Adrenal gland (tissue), 12 donors: Measurements from ENCODE around the gene RYR3. TPM values are rescaled to one million over a fixed set of nuclear protein-coding genes. Genes with fewer than 3 reads are reported as not detected.

Experiments
- DNase-seq, 7 donors: peaks; one replicate each; pipeline ENCODE4 v3.0.0-alpha.2; 2019 to 2020
- H3K27ac ChIP-seq, 5 donors: fragments of 200-600 bp; sonication (generic) in 4 of 5; 1 replicate in 3 of 5; 2 replicates in 2 of 5; pipeline versions ENCODE4 v1.5.1 to v1.8.0; 2016 to 2020; ENCODE audit warnings: mild to moderate bottlenecking in 1 of 5
- H3K27me3 ChIP-seq: fragments of 200-600 bp; 2 replicates; pipeline ENCODE4 v1.8.0; 2021
- H3K36me3 ChIP-seq, 2 donors: fragments of 200-600 bp; replicated peaks in 1 of 2; 1 replicate in 1 of 2; 2 replicates in 1 of 2; pipeline versions ENCODE4 v1.5.1 to v1.8.0; 2018 to 2022
- H3K4me1 ChIP-seq, 2 donors: fragments of 200-600 bp; replicated peaks in 1 of 2; 1 replicate in 1 of 2; 2 replicates in 1 of 2; pipeline versions ENCODE4 v1.5.1 to v1.8.0; 2018 to 2021
- H3K4me3 ChIP-seq, 4 donors: fragments of 200-600 bp; sonication (generic) in 3 of 4; one replicate each; pipeline ENCODE4 v1.5.1; 2016 to 2018
- H3K9me3 ChIP-seq, 3 donors: fragments of 200-600 bp; sonication (generic) in 1 of 3; replicated peaks in 1 of 3; 1 replicate in 2 of 3; 2 replicates in 1 of 3; pipeline versions ENCODE4 v1.5.1 to v1.8.0; 2016 to 2021
- POLR2A ChIP-seq, 2 donors: fragments of 450-650 bp; IDR thresholded peaks; one replicate each; pipeline ENCODE4 v1.6.1; 2017; ENCODE audit warnings: antibody characterized with exemption in 2 of 2, mild to moderate bottlenecking in 2 of 2, moderate library complexity in 1 of 2
- WGBS, 4 donors: extraction: QIAGEN DNeasy Blood & Tissue Kit in 2 of 4; methylation state at CpG; one replicate each; pipeline versions ENCODE4 v1.1.5 to v1.1.7; 2013 to 2017; 5-methylcytosine and 5-hydroxymethylcytosine counted together
- intact Hi-C, 2 donors: fragments of 100-400 bp; cut with DNase I; formaldehyde crosslinking; loops; one replicate each; pipeline versions ENCODE4 v1.14.1 to v1.15.0; 2022 to 2023
- polyA plus RNA-seq, 3 donors: library from polyadenylated mRNA; stranded (reverse); fragments of 200-250 nt in 2 of 3; fragments of 350-450 nt in 1 of 3; fragmentation: Illumina TruSeq in 1 of 3; extraction: RNeasy Lipid Tissue Mini Kit (QIAGEN cat#74804) in 1 of 3; gene quantifications; one replicate each; pipeline ENCODE4 v1.2.3, GENCODE V29; 2013 to 2014
- total RNA-seq, 9 donors: library from RNA; depleted of rRNA in 4 of 9; stranded (reverse); fragments of >200 nt in 4 of 9; fragments of 120-200 nt in 1 of 9; fragmentation: NEBNext Ultra II Directional in 1 of 9; extraction: Animal tissue kit (Norgen Biotek cat#: 25700) in 1 of 9; gene quantifications; one replicate each; pipeline versions ENCODE4 v1.1.0 to v1.2.4, GENCODE V29; 2013 to 2023
- TF ChIP-seq, protein P1 (sequence below), 6 experiments: fragments of 450-650 bp in 4 of 6; fragments of 200-600 bp in 2 of 6; sonication (generic) in 1 of 6; IDR thresholded peaks; 1 replicate in 5 of 6; 2 replicates in 1 of 6; pipeline versions ENCODE4 v1.5.1 to v1.8.0; 2016 to 2021; ENCODE audit warnings: antibody characterized with exemption in 6 of 6, mild to moderate bottlenecking in 2 of 6, moderate library complexity in 1 of 6
- donor health status: healthy with polysubstance abuse.
- donor health status: Bipolar disorder and iron deficiency.
- donor health status: DM: yes; HTN: yes; CAD: no.
- donor health status: DM: no; HTN: no; CAD: no.
- donor health status: DM: no; HTN: no; CAD: no.
- donor health status: DM: yes; HTN: yes; CAD: no.

Gene RYR3
- total and polyA plus RNA-seq, 12 donors: 0.32 to 60.7 (median 3.4) TPM

DNA sequence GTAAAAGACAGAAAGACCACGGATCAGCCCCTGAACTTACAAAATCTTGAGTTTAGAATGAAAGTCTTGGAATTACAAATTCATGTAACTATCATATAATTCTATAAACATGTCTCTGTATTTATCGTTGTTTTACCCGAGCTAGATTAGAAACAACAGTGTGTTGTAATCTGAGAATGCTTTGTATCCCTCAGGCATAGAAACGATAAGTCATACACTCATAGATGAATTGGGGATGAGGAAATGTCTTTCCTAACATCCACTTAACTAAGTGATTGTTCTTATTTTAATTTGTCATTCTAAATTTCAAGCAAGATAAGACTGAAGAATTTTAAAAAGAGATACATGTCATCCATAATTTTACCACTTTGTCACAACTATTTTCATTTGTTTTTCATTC is 165.3 kb downstream of the RYR3 start:
- WGBS, 4 donors: 79 to 87% (median 82%) methylated on average over 4 of the region's 4 CpGs
- Histone ChIP-seq H3K4me3 (no peak overlapping the region), H3K27me3 (no peaks in the 10 kb centered on the region), H3K4me1 (no peaks in the 10 kb centered on the region), H3K36me3 (no peaks in the 10 kb centered on the region), H3K9me3 (no peaks in the 10 kb centered on the region), H3K27ac (no peak overlapping the region)
- TF ChIP-seq POLR2A (IDR thresholded peaks at IDR 0.05): no peak
- TF ChIP-seq, protein P1, sequence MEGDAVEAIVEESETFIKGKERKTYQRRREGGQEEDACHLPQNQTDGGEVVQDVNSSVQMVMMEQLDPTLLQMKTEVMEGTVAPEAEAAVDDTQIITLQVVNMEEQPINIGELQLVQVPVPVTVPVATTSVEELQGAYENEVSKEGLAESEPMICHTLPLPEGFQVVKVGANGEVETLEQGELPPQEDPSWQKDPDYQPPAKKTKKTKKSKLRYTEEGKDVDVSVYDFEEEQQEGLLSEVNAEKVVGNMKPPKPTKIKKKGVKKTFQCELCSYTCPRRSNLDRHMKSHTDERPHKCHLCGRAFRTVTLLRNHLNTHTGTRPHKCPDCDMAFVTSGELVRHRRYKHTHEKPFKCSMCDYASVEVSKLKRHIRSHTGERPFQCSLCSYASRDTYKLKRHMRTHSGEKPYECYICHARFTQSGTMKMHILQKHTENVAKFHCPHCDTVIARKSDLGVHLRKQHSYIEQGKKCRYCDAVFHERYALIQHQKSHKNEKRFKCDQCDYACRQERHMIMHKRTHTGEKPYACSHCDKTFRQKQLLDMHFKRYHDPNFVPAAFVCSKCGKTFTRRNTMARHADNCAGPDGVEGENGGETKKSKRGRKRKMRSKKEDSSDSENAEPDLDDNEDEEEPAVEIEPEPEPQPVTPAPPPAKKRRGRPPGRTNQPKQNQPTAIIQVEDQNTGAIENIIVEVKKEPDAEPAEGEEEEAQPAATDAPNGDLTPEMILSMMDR (IDR thresholded peaks at IDR 0.05): no peak
- intact Hi-C loops: no loop called here
- DNase-seq: no peak

DNA sequence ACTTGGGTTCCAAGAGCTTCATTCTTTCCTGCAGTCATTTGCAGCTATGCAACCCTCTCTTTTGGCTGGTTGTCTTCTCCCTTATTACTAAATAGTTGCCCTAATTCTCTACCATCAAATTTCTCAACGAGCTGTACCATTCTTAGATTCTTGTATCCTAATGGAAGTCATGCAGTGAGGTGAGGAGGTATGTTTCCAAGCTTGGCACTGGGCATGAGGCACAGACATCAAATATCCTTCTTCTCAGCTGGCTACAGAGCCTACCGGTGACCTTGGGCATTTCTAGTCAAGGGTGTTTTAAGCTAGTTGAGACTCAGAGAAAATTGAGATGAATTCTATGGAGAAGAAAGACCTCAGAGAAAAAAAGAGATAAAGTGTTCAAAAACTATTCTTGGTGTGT is 166.1 kb downstream of the RYR3 start:
- no peaks in the 10 kb centered on the region for H3K9me3 ChIP-seq
- no peaks in the 10 kb centered on the region for H3K27me3 ChIP-seq
- WGBS, 4 donors: 80 to 84% (median 81%) methylated on average over 2 of the region's 2 CpGs
- TF ChIP-seq POLR2A (IDR thresholded peaks at IDR 0.05): no peak
- TF ChIP-seq, protein P1 (IDR thresholded peaks at IDR 0.05): no peak
- no peak overlapping the region for H3K27ac ChIP-seq
- intact Hi-C loops: no loop called here
- no peaks in the 10 kb centered on the region for H3K4me1 ChIP-seq
- no peak for DNase-seq
- H3K36me3 ChIP-seq: no peaks in the 10 kb centered on the region
- no peak overlapping the region for H3K4me3 ChIP-seq

DNA sequence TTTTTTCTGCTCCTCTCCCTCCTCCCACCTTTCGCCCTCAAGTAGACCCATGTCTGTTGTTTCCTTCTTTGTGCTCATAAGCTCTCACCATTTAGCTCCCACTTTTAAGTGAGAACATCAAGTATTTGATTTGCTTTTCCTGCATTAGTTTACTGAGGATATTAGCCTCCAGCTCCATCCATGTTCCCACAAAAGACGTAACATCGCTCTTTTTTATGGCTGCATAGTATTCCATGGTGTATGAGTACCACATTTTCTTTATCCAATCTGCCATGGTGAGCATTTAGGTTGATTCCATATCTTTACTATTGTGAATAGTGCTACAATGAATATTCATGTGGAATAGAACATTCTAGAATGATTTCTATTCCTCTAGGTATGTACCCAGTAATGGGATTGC is 178.6 kb downstream of the RYR3 start:
- no peaks in the 10 kb centered on the region for H3K9me3 ChIP-seq
- DNase-seq: no peak
- H3K36me3 ChIP-seq: no peaks in the 10 kb centered on the region
- H3K27me3 ChIP-seq: peaks cover 5% of the 10 kb centered on the region
- intact Hi-C loops: no loop called here
- 92 to 98% (median 94%) methylated on average over 3 of the region's 3 CpGs for WGBS, 4 donors
- TF ChIP-seq, protein P1 (IDR thresholded peaks at IDR 0.05): no peak
- TF ChIP-seq POLR2A (IDR thresholded peaks at IDR 0.05): no peak
- no peak overlapping the region for H3K27ac ChIP-seq
- no peaks in the 10 kb centered on the region for H3K4me1 ChIP-seq
- H3K4me3 ChIP-seq: no peak overlapping the region

DNA sequence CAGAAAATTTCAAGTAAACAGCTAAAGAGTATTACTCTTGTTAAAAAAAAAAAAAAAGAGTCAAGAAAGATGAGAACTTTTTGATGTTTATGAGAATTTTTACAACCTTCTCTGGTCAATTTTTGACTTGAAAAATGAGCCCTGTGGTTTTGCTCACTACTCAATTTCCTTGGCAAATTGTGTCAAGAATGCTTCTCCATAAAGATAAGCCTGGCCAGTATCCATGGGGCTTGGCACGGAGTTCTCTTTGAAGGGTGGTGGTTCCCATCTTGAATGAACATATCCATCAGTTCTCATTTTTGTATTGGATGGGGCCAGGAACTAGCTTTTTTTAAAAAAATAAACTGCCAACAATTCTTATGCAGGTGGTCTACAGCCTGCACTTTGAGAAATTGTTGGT is 179.9 kb downstream of the RYR3 start:
- no peak for TF ChIP-seq POLR2A (IDR thresholded peaks at IDR 0.05)
- TF ChIP-seq, protein P1 (IDR thresholded peaks at IDR 0.05): no peak
- no peak for DNase-seq
- intact Hi-C loops: no loop called here

More for the DNA sequence above, 179.9 kb downstream of the RYR3 start:
- Histone ChIP-seq H3K4me1 (no peaks in the 10 kb centered on the region), H3K36me3 (no peaks in the 10 kb centered on the region), H3K9me3 (no peaks in the 10 kb centered on the region), H3K27me3 (peaks cover 5% of the 10 kb centered on the region), H3K27ac (no peak overlapping the region), H3K4me3 (no peak overlapping the region)
- 69 to 88% (median 73%) methylated on average over 1 of the region's 1 CpG for WGBS, 4 donors
